ENCODE results near the gene MYADML2. TPM values are rescaled to one million over a fixed set of nuclear protein-coding genes. Genes with fewer than 3 reads are reported as not detected.

Gene MYADML2
- total and polyA plus RNA-seq, 10 of the 15 experiments (the other 5 are each of a cell fraction or from before 2014, with no cell fraction given): not detected

DNA sequence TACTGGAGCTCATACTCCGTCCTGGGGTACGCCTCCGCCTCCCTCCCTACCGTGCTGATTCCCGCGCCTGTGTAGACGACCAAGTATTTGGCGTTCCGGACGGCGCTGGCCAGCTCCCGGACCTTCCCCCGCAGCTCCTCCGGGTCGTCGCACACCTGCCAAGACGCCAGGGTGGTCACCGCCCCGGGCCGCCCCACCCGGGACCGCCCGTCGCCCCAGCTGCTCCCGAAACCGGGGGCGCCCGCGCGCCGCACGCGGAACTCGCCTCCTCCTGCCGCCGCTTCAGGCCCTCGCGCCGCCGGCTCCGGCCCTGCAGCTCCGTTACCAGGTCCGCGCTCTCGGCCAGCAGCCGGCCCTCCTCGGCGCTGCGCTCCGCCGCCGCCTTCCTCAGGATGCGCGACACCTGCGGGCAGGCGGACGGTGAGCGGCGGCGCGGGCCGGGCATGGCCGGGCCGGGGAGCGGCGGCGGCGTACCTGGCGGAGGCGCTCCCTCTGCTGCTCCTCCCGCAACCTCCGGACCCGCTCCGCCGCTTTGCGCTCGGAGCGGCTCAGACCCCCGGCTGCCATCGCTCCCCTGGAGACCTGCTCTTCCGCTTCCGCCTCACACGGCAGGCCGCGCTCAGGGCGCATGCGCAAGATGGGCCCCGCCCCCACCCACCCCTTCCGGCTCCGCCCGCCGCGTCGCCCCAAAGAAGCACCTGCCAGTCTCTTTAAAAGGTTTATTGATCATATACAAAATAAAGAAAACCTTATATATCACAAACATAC, 29.3 kb downstream of the MYADML2 start, which contains the start of gene SIRT7:
SIRT7 (minus strand) TSS at position 612 of the 768 bp plus-strand sequence; CDS start at position 567, 45 bp downstream.
- peaks cover 6% of the 10 kb centered on the region for H3K4me1 ChIP-seq (ENCODE audit: control insufficient read depth, insufficient read depth, low read length)
- peak within 1 kb of the TSS; percentile 96 for H3K4me3 ChIP-seq
- peaks cover 25% of the 10 kb centered on the region for H3K79me2 ChIP-seq (ENCODE audit: control insufficient read depth, insufficient read depth, low read length)
- H3K36me3 ChIP-seq (ENCODE audit: control insufficient read depth in 2 of 2, insufficient read depth in 2 of 2, low read length in 1 of 2): peaks cover 14 to 31% of the 10 kb centered on the region in 2 experiments
- peak within 1 kb of the TSS; percentile 58; the same call in 1 of the 2 replicates for H2AFZ ChIP-seq (ENCODE audit: control insufficient read depth, low read depth, low read length)
- peak within 1 kb of the TSS; percentile 88 for H3K4me2 ChIP-seq (ENCODE audit: control insufficient read depth, insufficient read depth)
- CTCF ChIA-PET: interaction anchor here (1.0 to 2.0 kb wide), 6 partner anchors 8 to 104 kb away, joined by 3 to 6 read pairs (median 4); partner anchors contain the start of gene MAFG
- WGBS (ENCODE audit: insufficient coverage, insufficient replicate concordance, low lambda C conversion rate, missing lambda C conversion rate): under 1% methylated on average over 56 of the region's 94 CpGs
- no peaks in the 10 kb centered on the region for H3K9me3 ChIP-seq (replicated peaks; ENCODE audit: control insufficient read depth, insufficient read depth, low read length)
- RAD21 ChIA-PET (ENCODE audit: unreplicated experiment): interaction anchor here (1.0 to 1.6 kb wide), 3 partner anchors 9 to 48 kb away, joined by 4 to 8 read pairs (median 4); no protein-coding TSS in a partner anchor
- in situ Hi-C loops (cut with MboI): no loop called here
- no peaks in the 10 kb centered on the region for H3K27me3 ChIP-seq (replicated peaks in 1 of 2; ENCODE audit: control insufficient read depth in 2 of 2, insufficient read depth in 2 of 2, low read length in 1 of 2)
- H3K9ac ChIP-seq (ENCODE audit: control insufficient read depth, insufficient read depth, low read length): peak within 1 kb of the TSS; percentile 83
- no TSS peak for BruUV-seq (replicated peaks)
- DNase-seq (ENCODE audit: low read depth, low spot score) (peak; percentile 45), ATAC-seq (peak; percentile 93), FAIRE-seq (peak; percentile 66)
- SMC1A ChIA-PET (ENCODE audit: uncharacterized antibody, unreplicated experiment): interaction anchor here (0.9 to 1.3 kb wide), 2 partner anchors 10 to 21 kb away, joined by 4 to 6 read pairs; partner anchors contain the start of gene MAFG
- peak within 1 kb of the TSS; percentile 78 for H3K27ac ChIP-seq (ENCODE audit: control insufficient read depth, insufficient read depth)
- intact Hi-C loops (cut with micrococcal nuclease; ENCODE audit: unreplicated experiment): no loop called here
- no peaks in the 10 kb centered on the region for H4K20me1 ChIP-seq (ENCODE audit: control insufficient read depth, insufficient read depth)
- POLR2A ChIA-PET: interaction anchor here (0.6 to 1.6 kb wide), 13 partner anchors 8 to 375 kb away, joined by 3 to 8 read pairs (median 5); partner anchors contain the start of gene MAFG
- no peak for TF ChIP-seq JUNB (IDR thresholded peaks at IDR 0.05)
- TF ChIP-seq, protein P1, sequence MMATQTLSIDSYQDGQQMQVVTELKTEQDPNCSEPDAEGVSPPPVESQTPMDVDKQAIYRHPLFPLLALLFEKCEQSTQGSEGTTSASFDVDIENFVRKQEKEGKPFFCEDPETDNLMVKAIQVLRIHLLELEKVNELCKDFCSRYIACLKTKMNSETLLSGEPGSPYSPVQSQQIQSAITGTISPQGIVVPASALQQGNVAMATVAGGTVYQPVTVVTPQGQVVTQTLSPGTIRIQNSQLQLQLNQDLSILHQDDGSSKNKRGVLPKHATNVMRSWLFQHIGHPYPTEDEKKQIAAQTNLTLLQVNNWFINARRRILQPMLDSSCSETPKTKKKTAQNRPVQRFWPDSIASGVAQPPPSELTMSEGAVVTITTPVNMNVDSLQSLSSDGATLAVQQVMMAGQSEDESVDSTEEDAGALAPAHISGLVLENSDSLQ (IDR thresholded peaks at IDR 0.05): no peak
- TF ChIP-seq NBN (IDR thresholded peaks at IDR 0.05): no peak
- peak in 1 of 2 experiments; percentile 70; a peak in 1 of 3 replicates for TF ChIP-seq EGR1 (IDR thresholded peaks at IDR 0.05; ENCODE audit: borderline replicate concordance in 1 of 2, low read depth in 2 of 2, low read length in 2 of 2)
- peak; percentile 38; the same call in 1 of the 2 replicates for TF ChIP-seq NR2C1 (IDR thresholded peaks at IDR 0.05)
- no peak for TF ChIP-seq JUND (IDR thresholded peaks at IDR 0.05; ENCODE audit: low read depth, low read length)
- no peak for TF ChIP-seq MEF2A (IDR thresholded peaks at IDR 0.05; ENCODE audit: insufficient read depth, low read depth, low read length)
- no peak for TF ChIP-seq FOXM1 (IDR thresholded peaks at IDR 0.05; ENCODE audit: low read depth, low read length)
- TF ChIP-seq BMI1 (IDR thresholded peaks at IDR 0.05; ENCODE audit: borderline replicate concordance): no peak
- TF ChIP-seq SPI1 (IDR thresholded peaks at IDR 0.05; ENCODE audit: borderline replicate concordance, insufficient read depth, low read depth, low read length): no peak
- TF ChIP-seq STAT1 (conservative IDR thresholded peaks at IDR 0.05): no peak
- TF ChIP-seq, protein P2, sequence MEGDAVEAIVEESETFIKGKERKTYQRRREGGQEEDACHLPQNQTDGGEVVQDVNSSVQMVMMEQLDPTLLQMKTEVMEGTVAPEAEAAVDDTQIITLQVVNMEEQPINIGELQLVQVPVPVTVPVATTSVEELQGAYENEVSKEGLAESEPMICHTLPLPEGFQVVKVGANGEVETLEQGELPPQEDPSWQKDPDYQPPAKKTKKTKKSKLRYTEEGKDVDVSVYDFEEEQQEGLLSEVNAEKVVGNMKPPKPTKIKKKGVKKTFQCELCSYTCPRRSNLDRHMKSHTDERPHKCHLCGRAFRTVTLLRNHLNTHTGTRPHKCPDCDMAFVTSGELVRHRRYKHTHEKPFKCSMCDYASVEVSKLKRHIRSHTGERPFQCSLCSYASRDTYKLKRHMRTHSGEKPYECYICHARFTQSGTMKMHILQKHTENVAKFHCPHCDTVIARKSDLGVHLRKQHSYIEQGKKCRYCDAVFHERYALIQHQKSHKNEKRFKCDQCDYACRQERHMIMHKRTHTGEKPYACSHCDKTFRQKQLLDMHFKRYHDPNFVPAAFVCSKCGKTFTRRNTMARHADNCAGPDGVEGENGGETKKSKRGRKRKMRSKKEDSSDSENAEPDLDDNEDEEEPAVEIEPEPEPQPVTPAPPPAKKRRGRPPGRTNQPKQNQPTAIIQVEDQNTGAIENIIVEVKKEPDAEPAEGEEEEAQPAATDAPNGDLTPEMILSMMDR (IDR thresholded peaks at IDR 0.05 in 2 of 3, conservative IDR thresholded peaks at IDR 0.05 in 1 of 3; ENCODE audit: control insufficient read depth in 2 of 3, extremely low read depth in 1 of 3, insufficient read depth in 1 of 3, low read depth in 3 of 3, low read length in 3 of 3): no peak
- TF ChIP-seq TCF7 (IDR thresholded peaks at IDR 0.05; ENCODE audit: borderline replicate concordance): no peak
- TF ChIP-seq, protein P3, sequence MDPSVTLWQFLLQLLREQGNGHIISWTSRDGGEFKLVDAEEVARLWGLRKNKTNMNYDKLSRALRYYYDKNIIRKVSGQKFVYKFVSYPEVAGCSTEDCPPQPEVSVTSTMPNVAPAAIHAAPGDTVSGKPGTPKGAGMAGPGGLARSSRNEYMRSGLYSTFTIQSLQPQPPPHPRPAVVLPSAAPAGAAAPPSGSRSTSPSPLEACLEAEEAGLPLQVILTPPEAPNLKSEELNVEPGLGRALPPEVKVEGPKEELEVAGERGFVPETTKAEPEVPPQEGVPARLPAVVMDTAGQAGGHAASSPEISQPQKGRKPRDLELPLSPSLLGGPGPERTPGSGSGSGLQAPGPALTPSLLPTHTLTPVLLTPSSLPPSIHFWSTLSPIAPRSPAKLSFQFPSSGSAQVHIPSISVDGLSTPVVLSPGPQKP (IDR thresholded peaks at IDR 0.05; ENCODE audit: low read depth, low read length): peak; percentile 43; the same call in 1 of the 2 replicates
- TF ChIP-seq NRF1 (conservative IDR thresholded peaks at IDR 0.05; ENCODE audit: low read depth, low read length): peak; percentile 67
- TF ChIP-seq IKZF1 (conservative IDR thresholded peaks at IDR 0.05): peak; percentile 77
- TF ChIP-seq NR2F1 (conservative IDR thresholded peaks at IDR 0.05): peak; percentile 55; the same call in 1 of the 2 replicates

All from GM12878 (cell line).